ENCODE measurements around the gene MANF.

DNA sequence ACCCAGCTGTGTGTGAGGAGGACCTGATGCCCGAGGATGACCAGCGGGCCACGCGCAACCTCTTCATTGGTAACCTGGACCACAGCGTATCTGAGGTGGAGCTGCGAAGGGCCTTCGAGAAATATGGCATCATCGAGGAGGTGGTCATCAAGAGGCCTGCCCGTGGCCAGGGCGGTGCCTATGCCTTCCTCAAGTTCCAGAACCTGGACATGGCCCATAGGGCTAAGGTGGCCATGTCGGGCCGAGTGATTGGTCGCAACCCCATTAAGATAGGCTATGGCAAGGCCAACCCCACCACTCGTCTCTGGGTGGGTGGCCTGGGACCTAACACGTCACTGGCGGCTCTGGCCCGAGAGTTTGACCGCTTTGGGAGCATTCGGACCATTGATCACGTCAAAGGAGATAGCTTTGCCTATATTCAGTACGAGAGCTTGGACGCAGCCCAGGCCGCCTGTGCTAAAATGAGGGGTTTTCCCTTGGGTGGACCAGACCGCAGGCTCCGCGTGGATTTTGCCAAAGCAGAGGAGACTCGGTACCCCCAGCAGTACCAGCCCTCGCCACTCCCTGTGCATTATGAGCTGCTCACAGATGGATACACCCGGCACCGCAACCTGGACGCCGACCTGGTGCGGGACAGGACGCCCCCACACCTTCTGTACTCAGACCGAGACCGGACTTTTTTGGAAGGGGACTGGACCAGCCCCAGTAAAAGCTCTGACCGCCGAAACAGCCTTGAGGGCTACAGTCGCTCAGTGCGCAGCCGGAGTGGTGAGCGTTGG, 7.5 kb downstream of the MANF start:
- TF ChIP-seq POLR2AphosphoS5 (IDR thresholded peaks at IDR 0.05; ENCODE audit: low read depth, low read length) (no peak), FOXP2 (optimal IDR thresholded peaks at IDR 0.05; ENCODE audit: borderline replicate concordance, extremely low read depth, extremely low read length, insufficient read depth) (no peak), TAF1 (IDR thresholded peaks at IDR 0.05; ENCODE audit: borderline replicate concordance, insufficient read depth, low read length) (no peak)
- TF ChIP-seq, protein P1, sequence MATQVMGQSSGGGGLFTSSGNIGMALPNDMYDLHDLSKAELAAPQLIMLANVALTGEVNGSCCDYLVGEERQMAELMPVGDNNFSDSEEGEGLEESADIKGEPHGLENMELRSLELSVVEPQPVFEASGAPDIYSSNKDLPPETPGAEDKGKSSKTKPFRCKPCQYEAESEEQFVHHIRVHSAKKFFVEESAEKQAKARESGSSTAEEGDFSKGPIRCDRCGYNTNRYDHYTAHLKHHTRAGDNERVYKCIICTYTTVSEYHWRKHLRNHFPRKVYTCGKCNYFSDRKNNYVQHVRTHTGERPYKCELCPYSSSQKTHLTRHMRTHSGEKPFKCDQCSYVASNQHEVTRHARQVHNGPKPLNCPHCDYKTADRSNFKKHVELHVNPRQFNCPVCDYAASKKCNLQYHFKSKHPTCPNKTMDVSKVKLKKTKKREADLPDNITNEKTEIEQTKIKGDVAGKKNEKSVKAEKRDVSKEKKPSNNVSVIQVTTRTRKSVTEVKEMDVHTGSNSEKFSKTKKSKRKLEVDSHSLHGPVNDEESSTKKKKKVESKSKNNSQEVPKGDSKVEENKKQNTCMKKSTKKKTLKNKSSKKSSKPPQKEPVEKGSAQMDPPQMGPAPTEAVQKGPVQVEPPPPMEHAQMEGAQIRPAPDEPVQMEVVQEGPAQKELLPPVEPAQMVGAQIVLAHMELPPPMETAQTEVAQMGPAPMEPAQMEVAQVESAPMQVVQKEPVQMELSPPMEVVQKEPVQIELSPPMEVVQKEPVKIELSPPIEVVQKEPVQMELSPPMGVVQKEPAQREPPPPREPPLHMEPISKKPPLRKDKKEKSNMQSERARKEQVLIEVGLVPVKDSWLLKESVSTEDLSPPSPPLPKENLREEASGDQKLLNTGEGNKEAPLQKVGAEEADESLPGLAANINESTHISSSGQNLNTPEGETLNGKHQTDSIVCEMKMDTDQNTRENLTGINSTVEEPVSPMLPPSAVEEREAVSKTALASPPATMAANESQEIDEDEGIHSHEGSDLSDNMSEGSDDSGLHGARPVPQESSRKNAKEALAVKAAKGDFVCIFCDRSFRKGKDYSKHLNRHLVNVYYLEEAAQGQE (IDR thresholded peaks at IDR 0.05; ENCODE audit: insufficient read depth in 1 of 2, low read depth in 2 of 2, low read length in 2 of 2), result no peak

All from PFSK-1 (cell line).